Measurements from ENCODE around the gene UBE2R2.

- TF ChIP-seq, protein P1, sequence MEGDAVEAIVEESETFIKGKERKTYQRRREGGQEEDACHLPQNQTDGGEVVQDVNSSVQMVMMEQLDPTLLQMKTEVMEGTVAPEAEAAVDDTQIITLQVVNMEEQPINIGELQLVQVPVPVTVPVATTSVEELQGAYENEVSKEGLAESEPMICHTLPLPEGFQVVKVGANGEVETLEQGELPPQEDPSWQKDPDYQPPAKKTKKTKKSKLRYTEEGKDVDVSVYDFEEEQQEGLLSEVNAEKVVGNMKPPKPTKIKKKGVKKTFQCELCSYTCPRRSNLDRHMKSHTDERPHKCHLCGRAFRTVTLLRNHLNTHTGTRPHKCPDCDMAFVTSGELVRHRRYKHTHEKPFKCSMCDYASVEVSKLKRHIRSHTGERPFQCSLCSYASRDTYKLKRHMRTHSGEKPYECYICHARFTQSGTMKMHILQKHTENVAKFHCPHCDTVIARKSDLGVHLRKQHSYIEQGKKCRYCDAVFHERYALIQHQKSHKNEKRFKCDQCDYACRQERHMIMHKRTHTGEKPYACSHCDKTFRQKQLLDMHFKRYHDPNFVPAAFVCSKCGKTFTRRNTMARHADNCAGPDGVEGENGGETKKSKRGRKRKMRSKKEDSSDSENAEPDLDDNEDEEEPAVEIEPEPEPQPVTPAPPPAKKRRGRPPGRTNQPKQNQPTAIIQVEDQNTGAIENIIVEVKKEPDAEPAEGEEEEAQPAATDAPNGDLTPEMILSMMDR (IDR thresholded peaks at IDR 0.05), result no peak
- no peak for TF ChIP-seq POLR2A (IDR thresholded peaks at IDR 0.05)
These were observed 88.2 kb downstream of the UBE2R2 start for GRCh38 chr9:33905137-33905536.

All from upper lobe of left lung (tissue), 4 donors.